HG03432 (cell line): Measurements from ENCODE around the gene ACKR1.

Experiments used
- ATAC-seq: cut with Tn5 transposase; IDR thresholded peaks from one replicate; pipeline ENCODE4 v1.9.1; 2021; ENCODE audit warnings: mild to moderate bottlenecking, moderate library complexity; ENCODE audit not compliant: unreplicated experiment

ACKR1 gene

DNA sequence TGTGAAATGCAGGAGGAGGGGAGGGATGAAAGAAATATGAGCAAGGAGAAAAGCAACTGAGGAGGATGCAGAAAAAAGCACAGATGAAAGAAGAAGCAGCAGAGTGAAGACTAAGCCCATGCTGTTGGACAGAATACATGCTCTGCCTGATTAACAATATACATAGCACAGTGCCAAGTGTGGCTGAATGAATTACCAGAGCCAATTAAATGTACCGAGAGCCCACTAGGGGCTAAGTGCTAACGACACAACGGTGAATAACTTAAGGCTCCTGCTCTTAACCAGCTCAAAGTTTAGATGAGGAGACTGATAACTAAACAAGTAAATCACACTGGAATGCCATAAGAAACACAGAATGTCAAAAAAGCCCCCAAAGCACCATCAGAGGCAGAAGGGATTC lies 17.6 kb upstream of the ACKR1 start:
- ATAC-seq = no peak

DNA sequence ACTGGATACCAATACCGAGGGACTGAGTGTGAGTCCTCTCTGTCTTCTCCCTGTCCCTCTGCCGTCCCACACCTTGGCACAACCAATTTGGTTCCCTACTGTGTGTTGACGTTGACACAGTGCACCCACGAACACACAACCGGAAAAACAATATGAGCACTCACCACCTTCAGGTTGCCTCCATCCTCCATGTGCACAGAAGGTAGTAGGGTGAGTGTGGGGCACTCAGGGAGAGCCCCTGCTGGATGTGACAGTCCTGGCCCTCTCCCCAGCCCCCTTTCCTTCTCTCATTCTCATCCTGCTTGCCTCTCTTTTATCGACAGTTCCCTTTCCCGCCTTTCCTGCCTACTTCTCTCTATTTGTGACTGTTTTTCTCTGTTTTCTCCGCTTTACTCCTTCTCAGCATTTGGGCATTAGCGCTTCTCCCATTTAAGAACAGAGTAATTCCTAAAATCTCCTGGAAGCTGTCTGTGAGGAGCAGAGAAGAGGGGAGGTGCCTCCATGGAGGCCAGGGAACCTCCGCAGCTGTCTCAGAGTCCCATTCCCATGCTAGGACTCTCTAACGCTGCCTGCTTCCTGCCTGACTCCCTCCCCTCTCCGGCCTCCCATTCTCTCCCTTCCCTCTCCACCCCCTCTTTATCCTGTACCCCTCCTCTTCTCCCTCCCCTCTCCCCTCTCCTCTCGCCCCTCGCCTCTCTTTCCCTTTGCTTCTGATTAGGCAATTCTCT lies 16.9 kb upstream of the ACKR1 start:
- peak; percentile 4 for ATAC-seq

DNA sequence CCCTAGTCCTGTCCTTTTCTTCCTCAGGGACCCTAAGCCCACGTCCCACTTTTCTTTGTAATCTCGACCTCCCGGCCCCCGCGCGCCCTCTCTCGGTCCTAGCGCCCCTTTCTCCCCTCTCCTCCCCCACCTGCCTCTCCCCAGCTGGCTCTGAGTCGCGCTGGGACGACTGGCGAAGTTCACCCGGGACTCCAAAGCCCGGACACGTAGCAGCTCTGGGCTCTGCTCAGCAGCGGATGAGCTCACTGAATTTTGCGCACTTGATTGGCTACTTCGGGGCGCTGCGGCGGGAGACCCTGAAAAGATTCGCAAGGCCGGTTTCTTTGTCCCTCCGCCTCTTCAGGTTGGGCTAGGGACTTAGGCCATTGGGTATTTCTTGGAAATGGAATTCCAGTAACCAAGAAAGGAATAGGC lies 16.3 kb upstream of the ACKR1 start:
- ATAC-seq = peak; percentile 97

DNA sequence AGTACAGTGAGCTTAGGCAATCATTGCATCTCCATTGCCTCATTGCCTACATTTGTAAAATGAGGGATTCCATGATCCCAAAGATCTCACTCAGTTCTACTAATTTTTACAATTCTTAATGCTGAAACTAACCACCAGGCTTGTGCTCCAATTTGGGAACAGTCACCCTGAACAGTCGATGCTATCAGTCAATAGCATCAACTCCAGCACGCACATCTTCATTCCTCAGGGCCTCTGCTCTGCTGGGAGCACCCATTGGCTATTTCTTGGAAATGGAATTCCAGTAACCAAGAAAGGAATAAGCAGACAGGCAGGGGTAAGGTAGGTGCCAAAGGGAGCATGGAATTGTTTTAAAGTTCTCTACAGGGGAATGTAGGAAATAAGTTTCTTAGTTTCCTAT lies 14.2 kb upstream of the ACKR1 start:
- no peak for ATAC-seq

GRCh38 chr1:159196543-159196942 lies 8.1 kb upstream of the ACKR1 start:
- no peak for ATAC-seq

- peak; percentile 84 for ATAC-seq
Observed at GRCh38 chr1:159197561-159198557, 6.8 kb upstream of the ACKR1 start.

DNA sequence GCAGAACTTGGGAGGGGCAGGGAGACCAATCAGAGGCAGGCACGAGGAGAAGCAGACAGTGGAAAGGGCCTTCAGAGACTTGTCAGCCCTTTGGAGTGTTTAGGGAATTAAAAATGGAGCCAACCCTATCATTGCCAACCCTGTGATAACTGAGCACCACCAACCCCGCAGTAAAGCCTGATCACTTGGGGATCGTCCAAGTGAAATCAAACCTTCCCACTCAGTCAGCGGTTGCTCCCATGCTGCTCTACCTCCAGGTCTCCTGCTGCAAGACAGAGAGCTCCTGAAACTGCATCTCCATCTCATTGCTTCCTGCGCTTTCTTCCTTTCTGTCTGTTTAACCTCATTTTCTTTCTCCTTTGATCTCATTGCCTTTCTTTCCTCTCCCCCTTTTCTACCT lies 4.8 kb upstream of the ACKR1 start:
- no peak for ATAC-seq

- ATAC-seq = no peak
Observed at GRCh38 chr1:159200769-159201168, 3.9 kb upstream of the ACKR1 start.

DNA sequence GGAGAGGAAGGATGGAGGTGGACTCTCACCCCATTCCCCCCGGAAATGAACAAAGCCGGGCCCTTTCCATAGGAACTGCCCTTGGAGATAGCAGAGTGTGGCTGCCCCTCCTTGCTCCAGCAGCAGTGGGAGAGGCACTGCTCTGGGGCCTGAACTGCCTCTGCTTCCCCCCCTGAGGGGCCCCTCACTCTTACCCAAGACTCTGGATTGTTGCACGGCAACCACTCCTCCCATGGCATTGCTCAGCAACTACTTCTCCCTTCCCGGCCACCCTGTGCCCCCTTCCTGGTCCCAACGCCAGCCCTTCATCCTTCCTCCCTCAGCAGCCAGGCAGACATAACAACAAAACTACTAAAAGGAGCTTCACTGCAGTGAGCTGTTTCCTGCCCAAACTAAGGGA lies 3.0 kb upstream of the ACKR1 start:
- no peak for ATAC-seq

DNA sequence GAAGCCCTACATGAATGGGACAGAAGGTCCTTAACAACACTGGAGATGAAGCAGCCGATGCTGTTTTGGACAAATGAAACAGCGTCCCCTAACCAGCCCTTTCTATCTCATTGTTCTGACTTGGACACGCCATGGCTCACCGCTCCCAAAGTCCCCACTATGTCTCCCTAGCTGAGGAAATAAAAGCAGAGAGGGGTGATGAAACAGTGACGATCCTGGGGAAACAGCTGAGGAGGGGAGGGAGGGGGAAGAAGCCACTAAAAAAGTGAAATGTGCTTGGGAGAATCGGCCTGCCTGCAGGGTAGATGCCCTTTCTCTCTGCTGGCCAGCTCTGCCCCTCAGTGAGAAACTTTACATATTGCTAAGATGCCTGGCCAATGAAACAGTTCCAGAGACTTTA lies 1.1 kb upstream of the ACKR1 start:
- ATAC-seq = no peak

GRCh38 chr1:159205225-159205624 lies 550 bp downstream of the ACKR1 start:
- no peak for ATAC-seq

GRCh38 chr1:159206110-159206509 lies 1.4 kb downstream of the ACKR1 start:
- no peak for ATAC-seq

- peak; percentile 30 for ATAC-seq
Observed at GRCh38 chr1:159207080-159207479, 2.4 kb downstream of the ACKR1 start.

GRCh38 chr1:159207774-159208173 lies 3.1 kb downstream of the ACKR1 start:
- peak; percentile 40 for ATAC-seq

DNA sequence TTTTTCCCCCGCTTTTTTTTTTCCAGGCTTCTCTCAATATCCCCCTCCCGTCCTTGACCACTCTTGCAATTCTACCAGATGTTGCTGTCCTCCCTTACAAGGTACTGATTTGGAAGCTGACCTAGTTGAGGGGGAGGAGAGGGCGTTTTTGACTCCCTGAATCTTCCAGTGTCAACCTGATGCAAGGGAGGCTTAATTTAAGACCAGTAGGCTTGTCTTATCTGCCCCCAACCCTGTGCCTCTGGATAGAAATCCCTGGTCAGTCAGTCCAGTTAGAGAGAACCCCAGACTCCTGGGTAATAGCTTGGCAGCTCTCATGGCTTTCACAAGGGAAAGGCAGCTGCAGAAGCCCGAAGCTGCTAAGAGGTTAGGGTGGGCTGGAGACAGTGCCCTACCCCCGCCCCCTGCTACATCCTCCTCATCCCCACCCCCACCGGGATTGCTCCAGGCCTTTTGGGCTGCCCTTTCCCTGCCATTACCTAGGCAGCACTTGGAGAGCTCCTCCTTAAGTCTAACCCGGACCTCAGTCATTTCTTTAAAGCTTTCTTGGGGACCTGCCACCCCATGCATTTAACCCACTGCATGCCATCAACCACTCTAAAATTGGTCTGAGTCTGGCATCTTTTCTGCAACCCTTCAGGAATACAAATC lies 3.6 kb downstream of the ACKR1 start:
- ATAC-seq = peak; percentile 17

DNA sequence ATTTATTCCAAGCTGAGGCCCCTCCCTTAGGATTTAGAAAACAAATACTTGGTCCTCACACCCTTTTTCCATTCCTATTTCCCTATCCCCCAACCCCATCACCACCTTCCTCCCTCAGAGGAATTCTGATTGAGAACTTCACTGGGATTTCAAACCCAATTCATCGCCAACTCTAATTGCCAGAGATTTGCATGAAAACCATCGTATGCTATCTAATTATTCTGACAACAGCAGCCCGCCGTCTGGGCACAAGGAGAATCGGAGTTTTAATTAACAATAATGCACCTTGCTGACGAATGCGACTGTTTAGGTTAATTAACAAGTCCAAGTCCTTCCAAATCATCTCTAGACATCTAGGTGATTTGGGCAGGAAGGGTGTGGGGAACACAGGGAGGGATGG lies 4.4 kb downstream of the ACKR1 start:
- no peak for ATAC-seq

DNA sequence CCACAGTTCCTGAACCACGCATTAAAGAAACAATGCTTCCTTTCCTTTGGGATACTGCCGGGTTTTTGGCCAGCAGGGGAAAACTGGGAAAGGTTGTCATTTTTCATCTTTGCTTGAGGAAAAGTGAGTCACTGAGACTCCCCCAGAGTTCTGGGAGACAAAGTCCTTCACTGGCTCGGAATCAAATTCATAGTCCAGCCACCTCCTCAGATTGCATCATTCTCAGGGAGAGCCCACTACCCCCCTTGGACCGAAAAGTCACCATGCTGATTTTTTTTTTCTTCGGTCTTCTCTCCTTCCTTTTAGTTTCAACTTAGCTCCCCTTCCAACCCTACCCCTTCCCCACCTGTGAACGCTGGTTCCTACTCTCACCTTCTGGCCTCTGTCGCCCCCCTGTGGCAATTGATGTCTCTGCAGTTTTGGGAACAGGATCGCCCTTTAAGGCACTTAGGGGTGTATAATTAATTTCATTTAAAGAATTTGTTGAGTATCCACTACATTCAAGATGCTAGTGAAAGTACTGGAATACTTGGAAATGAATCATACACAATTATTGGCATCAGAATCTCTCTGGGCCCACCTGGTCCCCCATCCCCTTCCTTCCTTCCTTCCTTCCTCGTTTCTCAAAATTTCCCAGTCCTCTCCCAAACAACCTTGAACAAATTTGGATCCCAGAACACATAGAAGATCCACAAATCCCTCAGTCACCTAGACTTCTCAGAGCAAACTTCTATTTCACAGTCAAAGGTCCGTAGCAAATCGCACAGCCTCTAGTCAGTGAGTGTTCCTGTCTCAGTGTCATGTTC lies 6.9 kb downstream of the ACKR1 start:
- no peak for ATAC-seq

GRCh38 chr1:159212596-159212995 lies 7.9 kb downstream of the ACKR1 start:
- ATAC-seq = no peak

- ATAC-seq = peak; percentile 65
Observed at GRCh38 chr1:159214149-159214760, 9.6 kb downstream of the ACKR1 start.
